Measurements from ENCODE around the gene PLXNA4.

The PLXNA4 gene

GRCh38 chr7:132080967-132081668 lies 495.2 kb downstream of the PLXNA4 start:
- DNase-seq (ENCODE audit: low read depth) = no peak

GRCh38 chr7:132080467-132080866 lies 495.8 kb downstream of the PLXNA4 start:
- H3K4me3 ChIP-seq (ENCODE audit: low read depth, low read length) = no peak overlapping the region
- no peak for DNase-seq (ENCODE audit: low read depth)
- TF ChIP-seq CTCF (IDR thresholded peaks at IDR 0.05; ENCODE audit: low read depth, low read length) = no peak
- TF ChIP-seq MYC (IDR thresholded peaks at IDR 0.05; ENCODE audit: low read depth, low read length) = no peak
- TF ChIP-seq, protein P1, sequence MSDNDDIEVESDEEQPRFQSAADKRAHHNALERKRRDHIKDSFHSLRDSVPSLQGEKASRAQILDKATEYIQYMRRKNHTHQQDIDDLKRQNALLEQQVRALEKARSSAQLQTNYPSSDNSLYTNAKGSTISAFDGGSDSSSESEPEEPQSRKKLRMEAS (IDR thresholded peaks at IDR 0.05; ENCODE audit: low read depth, low read length) = no peak
- TF ChIP-seq POLR2A (IDR thresholded peaks at IDR 0.05; ENCODE audit: extremely low read depth, insufficient read length) = no peak

More at GRCh38 chr7:132080967-132081668, 495.2 kb downstream of the PLXNA4 start:
- H3K4me3 ChIP-seq (ENCODE audit: low read depth, low read length) = no peak overlapping the region
- TF ChIP-seq POLR2A (IDR thresholded peaks at IDR 0.05; ENCODE audit: extremely low read depth, insufficient read length) (no peak), MYC (IDR thresholded peaks at IDR 0.05; ENCODE audit: low read depth, low read length) (no peak), CTCF (IDR thresholded peaks at IDR 0.05; ENCODE audit: low read depth, low read length) (no peak)
- TF ChIP-seq, protein P1 (IDR thresholded peaks at IDR 0.05; ENCODE audit: low read depth, low read length) = no peak

DNA sequence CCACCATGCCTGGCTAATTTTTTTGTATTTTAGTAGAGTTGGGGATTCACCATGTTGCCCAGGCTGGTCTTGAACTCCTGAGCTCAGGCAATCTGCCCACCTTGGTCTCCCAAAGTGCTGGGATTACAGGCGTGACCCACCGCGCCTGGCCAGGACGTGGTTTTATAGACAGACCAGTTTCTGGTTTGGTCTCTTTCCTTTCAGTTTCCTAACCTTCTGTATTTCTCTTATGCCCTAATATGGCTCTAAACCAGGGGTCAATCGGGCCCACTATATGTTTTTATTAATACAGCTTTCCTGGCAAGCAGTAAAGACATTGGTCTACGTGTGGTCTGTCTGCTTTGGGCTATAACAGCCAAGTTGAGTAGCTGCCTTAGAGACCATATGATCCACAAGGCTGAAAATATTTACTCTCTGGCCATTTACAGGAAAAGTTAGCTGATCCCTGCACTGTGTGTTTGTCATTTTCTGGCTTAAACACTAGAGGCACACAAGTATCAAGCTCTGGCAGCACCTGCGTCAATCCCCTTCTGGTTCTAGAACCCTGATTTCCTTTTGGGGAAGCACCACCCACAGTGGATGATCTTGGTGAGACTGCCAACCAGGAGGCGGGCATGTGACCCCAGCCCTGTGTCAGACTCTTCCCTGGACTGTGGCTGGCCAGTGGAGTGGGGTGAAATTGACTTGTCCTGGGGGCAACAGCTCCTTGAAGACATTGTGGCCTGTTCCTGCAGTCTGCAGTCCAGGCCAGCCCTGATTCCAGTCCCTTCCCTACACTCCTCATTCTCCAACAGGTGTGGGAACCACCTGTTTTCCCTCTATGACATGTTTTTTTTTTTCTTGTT lies 497.2 kb downstream of the PLXNA4 start:
- no peak for DNase-seq (ENCODE audit: low read depth)
- TF ChIP-seq MYC (IDR thresholded peaks at IDR 0.05; ENCODE audit: low read depth, low read length) (no peak), CTCF (IDR thresholded peaks at IDR 0.05; ENCODE audit: low read depth, low read length) (no peak), POLR2A (IDR thresholded peaks at IDR 0.05; ENCODE audit: extremely low read depth, insufficient read length) (no peak)
- TF ChIP-seq, protein P1 (IDR thresholded peaks at IDR 0.05; ENCODE audit: low read depth, low read length) = no peak
- H3K4me3 ChIP-seq (ENCODE audit: low read depth, low read length) = no peak overlapping the region

GRCh38 chr7:132077971-132078685 lies 498.1 kb downstream of the PLXNA4 start:
- no peak for DNase-seq (ENCODE audit: low read depth)
- no peak overlapping the region for H3K4me3 ChIP-seq (ENCODE audit: low read depth, low read length)
- TF ChIP-seq CTCF (IDR thresholded peaks at IDR 0.05; ENCODE audit: low read depth, low read length) (no peak), MYC (IDR thresholded peaks at IDR 0.05; ENCODE audit: low read depth, low read length) (no peak), POLR2A (IDR thresholded peaks at IDR 0.05; ENCODE audit: extremely low read depth, insufficient read length) (no peak)
- TF ChIP-seq, protein P1 (IDR thresholded peaks at IDR 0.05; ENCODE audit: low read depth, low read length) = no peak

- H3K4me3 ChIP-seq (ENCODE audit: low read depth, low read length) = no peak overlapping the region
- no peak for DNase-seq (ENCODE audit: low read depth)
- TF ChIP-seq, protein P1 (IDR thresholded peaks at IDR 0.05; ENCODE audit: low read depth, low read length) = no peak
- no peak for TF ChIP-seq POLR2A (IDR thresholded peaks at IDR 0.05; ENCODE audit: extremely low read depth, insufficient read length)
- no peak for TF ChIP-seq MYC (IDR thresholded peaks at IDR 0.05; ENCODE audit: low read depth, low read length)
- TF ChIP-seq CTCF (IDR thresholded peaks at IDR 0.05; ENCODE audit: low read depth, low read length) = no peak
Observed at GRCh38 chr7:132076301-132077035, 499.8 kb downstream of the PLXNA4 start.
